CD14-positive monocyte (primary cell): ENCODE data around the gene TACC3. TPM values are rescaled to one million over a fixed set of nuclear protein-coding genes. Genes with fewer than 3 reads are reported as not detected.

ENCODE experiments used
- DNase-seq, 3 donors: peaks; one replicate each; pipeline ENCODE4 v3.0.0-alpha.2; 2011 to 2022
- H2AFZ ChIP-seq: 2 replicates; pipeline ENCODE4 v1.6.0; 2012; ENCODE audit warnings: mild to moderate bottlenecking, low read depth, low read length, inconsistent platforms; ENCODE audit not compliant: insufficient read depth, poor library complexity, severe bottlenecking
- H3K27ac ChIP-seq, 2 donors: 1 replicate in 1 of 2; 2 replicates in 1 of 2; pipeline ENCODE4 v1.5.1; 2012 to 2013; ENCODE audit warnings: low read length in 2 of 2, control low read depth in 1 of 2, inconsistent platforms in 1 of 2, low read depth in 1 of 2, mild to moderate bottlenecking in 1 of 2
- H3K27me3 ChIP-seq, 2 donors: one replicate each; pipeline versions ENCODE4 v1.6.0 to v1.6.1; 2011 to 2013; ENCODE audit warnings: low read length in 2 of 2; ENCODE audit not compliant: control insufficient read depth in 2 of 2, insufficient read depth in 2 of 2
- H3K36me3 ChIP-seq, 2 donors: replicated peaks in 1 of 2; 1 replicate in 1 of 2; 2 replicates in 1 of 2; pipeline versions ENCODE4 v1.5.1 to v1.6.1; 2012 to 2013; ENCODE audit warnings: low read length in 2 of 2, control low read depth in 1 of 2, inconsistent platforms in 1 of 2, mild to moderate bottlenecking in 1 of 2; ENCODE audit not compliant: insufficient read depth in 2 of 2, control insufficient read depth in 1 of 2
- H3K4me1 ChIP-seq, 2 donors: 1 replicate in 1 of 2; 2 replicates in 1 of 2; pipeline versions ENCODE4 v1.5.1 to v1.6.1; 2012 to 2013; ENCODE audit warnings: low read length in 2 of 2, control low read depth in 1 of 2, inconsistent platforms in 1 of 2, mild to moderate bottlenecking in 1 of 2, moderate library complexity in 1 of 2; ENCODE audit not compliant: insufficient read depth in 2 of 2, control insufficient read depth in 1 of 2
- H3K4me2 ChIP-seq: replicated peaks from 2 replicates; pipeline ENCODE3; 2012; ENCODE audit warnings: low read length, moderate library complexity, mild to moderate bottlenecking; ENCODE audit not compliant: poor library complexity, severe bottlenecking; ENCODE audit errors: extremely low read depth
- H3K4me3 ChIP-seq, 3 experiments: fragments of 200-600 bp in 1 of 3; sonication (generic) in 1 of 3; replicated peaks in 1 of 3; 1 replicate in 2 of 3; 2 replicates in 1 of 3; pipeline ENCODE4 v1.5.1; 2011 to 2013; ENCODE audit warnings: low read length in 3 of 3, mild to moderate bottlenecking in 3 of 3, control low read depth in 2 of 3, low read depth in 2 of 3, inconsistent platforms in 1 of 3, moderate library complexity in 1 of 3
- H3K79me2 ChIP-seq: 2 replicates; pipeline ENCODE4 v1.6.0; 2012; ENCODE audit warnings: mild to moderate bottlenecking, control low read depth, inconsistent platforms, low read length, moderate library complexity; ENCODE audit not compliant: insufficient read depth
- H3K9ac ChIP-seq: 2 replicates; pipeline ENCODE4 v1.6.0; 2017; ENCODE audit warnings: low read length, mild to moderate bottlenecking; ENCODE audit not compliant: insufficient read depth, poor library complexity, severe bottlenecking
- H3K9me3 ChIP-seq, 2 donors: replicated peaks in 1 of 2; 1 replicate in 1 of 2; 2 replicates in 1 of 2; pipeline versions ENCODE4 v1.5.1 to v1.6.1; 2012 to 2013; ENCODE audit warnings: low read length in 2 of 2, control low read depth in 1 of 2; ENCODE audit not compliant: control insufficient read depth in 1 of 2, insufficient read depth in 1 of 2
- H4K20me1 ChIP-seq: 2 replicates; pipeline ENCODE4 v1.6.0; 2012; ENCODE audit warnings: mild to moderate bottlenecking, low read length, control low read depth, moderate library complexity; ENCODE audit not compliant: insufficient read depth
- H3K27ac Mint-ChIP-seq, 7 donors: one replicate each; pipeline ENCODE4 v1.8.0; 2020; ENCODE audit warnings: mild to moderate bottlenecking in 7 of 7, mixed read lengths in 7 of 7, moderate library complexity in 6 of 7, inconsistent platforms in 2 of 7
- H3K27me3 Mint-ChIP-seq, 3 donors: one replicate each; pipeline ENCODE4 v1.8.0; 2021 to 2022; ENCODE audit warnings: low read depth in 3 of 3, mild to moderate bottlenecking in 3 of 3, mixed read lengths in 3 of 3, moderate library complexity in 3 of 3, inconsistent platforms in 1 of 3
- H3K36me3 Mint-ChIP-seq, 2 donors: one replicate each; pipeline ENCODE4 v1.8.0; 2020; ENCODE audit warnings: mixed read lengths in 2 of 2, inconsistent platforms in 1 of 2, mild to moderate bottlenecking in 1 of 2
- H3K4me1 Mint-ChIP-seq: one replicate; pipeline ENCODE4 v1.8.0; 2020; ENCODE audit warnings: mild to moderate bottlenecking, mixed read lengths
- H3K4me3 Mint-ChIP-seq, 2 donors: one replicate each; pipeline ENCODE4 v1.8.0; 2020; ENCODE audit warnings: mild to moderate bottlenecking in 2 of 2, mixed read lengths in 2 of 2, moderate library complexity in 1 of 2
- H3K9me3 Mint-ChIP-seq, 7 donors: one replicate each; pipeline ENCODE4 v1.8.0; 2020 to 2022; ENCODE audit warnings: mixed read lengths in 7 of 7, mild to moderate bottlenecking in 6 of 7, moderate library complexity in 6 of 7, inconsistent platforms in 2 of 7
- WGBS: methylation state at CpG from one replicate; pipeline ENCODE4 v1.1.5; 2013; ENCODE audit warnings: missing lambda C conversion rate; ENCODE audit not compliant: insufficient coverage; 5-methylcytosine and 5-hydroxymethylcytosine counted together
- intact Hi-C, 2 donors: fragments of 100-400 bp; cut with micrococcal nuclease; formaldehyde crosslinking; loops; one replicate each; pipeline versions ENCODE4 v1.15.0 to v1.15.1; 2023
- polyA plus RNA-seq, 3 donors: library from polyadenylated mRNA; depleted of rRNA in 1 of 3; unstranded in 2 of 3; stranded (reverse) in 1 of 3; fragments of 300-500 nt in 2 of 3; fragments of >200 nt in 1 of 3; fragmentation: Illumina TruSeq in 2 of 3; gene quantifications; 1 replicate in 2 of 3; 2 replicates in 1 of 3; pipeline ENCODE4 v1.2.3, GENCODE V29; 2012 to 2021
- small RNA-seq: library from RNA; depleted of rRNA; stranded (forward); fragments of <200 nt; gene quantifications from one replicate; pipeline ENCODE3, GENCODE V24; 2012; ENCODE audit warnings: low read depth; ENCODE audit not compliant: insufficient read length
- TF ChIP-seq, protein P1 (sequence below): fragments of 200-600 bp; IDR thresholded peaks from one replicate; pipeline ENCODE4 v1.8.0; 2022; ENCODE audit warnings: antibody characterized with exemption, mild to moderate bottlenecking

The TACC3 gene
- polyA plus RNA-seq, 3 donors, result 43.7 to 84.2 (median 56.6) TPM

DNA sequence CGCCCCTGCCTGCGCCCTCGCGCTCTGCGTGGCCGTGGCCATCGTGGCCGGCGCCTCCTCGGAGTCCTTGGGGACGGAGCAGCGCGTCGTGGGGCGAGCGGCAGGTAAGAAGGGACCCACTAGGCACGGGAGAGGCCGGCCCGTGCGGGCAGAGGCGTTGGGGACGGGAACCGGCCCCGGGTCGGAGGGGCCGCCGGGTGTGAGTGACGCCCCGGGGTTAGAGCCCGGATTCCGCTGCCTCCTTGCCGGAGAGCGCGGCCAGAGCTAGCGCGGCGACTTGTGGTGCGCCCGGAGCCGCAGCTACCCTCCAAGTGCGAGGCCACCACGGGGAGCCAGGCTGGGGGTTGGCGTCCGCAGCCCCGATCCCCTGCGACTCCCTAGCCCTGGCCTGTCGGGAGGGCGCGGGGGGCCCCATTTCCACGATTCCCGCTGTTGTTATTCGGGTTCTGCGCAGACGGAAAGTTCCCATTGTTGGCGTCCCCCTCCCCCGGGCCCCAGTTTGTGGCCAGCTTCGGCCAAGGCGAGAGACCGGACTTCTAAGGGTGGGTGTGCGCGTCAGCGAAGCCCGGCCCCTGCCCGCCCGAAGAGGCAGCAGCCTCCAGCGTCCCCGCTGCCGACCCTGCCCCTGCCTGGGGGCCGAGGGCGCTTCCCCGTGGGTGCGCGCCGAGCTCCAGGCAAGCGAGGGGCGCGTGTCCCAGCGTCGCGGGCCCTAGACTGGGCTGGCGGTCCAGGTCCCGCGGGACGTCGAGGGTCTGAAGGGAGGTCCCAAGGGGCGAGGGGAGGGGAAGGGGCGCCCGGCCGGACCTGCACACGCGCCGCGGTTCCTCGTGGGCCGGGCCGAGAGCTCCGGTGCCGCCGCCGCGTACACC lies 72.9 kb downstream of the TACC3 start:
- peaks cover 2% of the 10 kb centered on the region for H3K4me1 Mint-ChIP-seq
- no peak overlapping the region for H2AFZ ChIP-seq

More for the DNA sequence above, 72.9 kb downstream of the TACC3 start:
- H3K27ac ChIP-seq, result no peak overlapping the region
- no peak overlapping the region for H3K9ac ChIP-seq
- no peaks in the 10 kb centered on the region for H3K36me3 ChIP-seq
- Mint-ChIP-seq H3K27me3 (peaks cover 45 to 63% (median 47%) of the 10 kb centered on the region in 3 donors), H3K4me3 (peak overlapping the region in 1 of 2 donors; percentile 21), H3K36me3 (no peaks in the 10 kb centered on the region), H3K27ac (no peak overlapping the region), H3K9me3 (peaks cover 0 to 5% (median 3%) of the 10 kb centered on the region in 7 donors)
- TF ChIP-seq, protein P1, sequence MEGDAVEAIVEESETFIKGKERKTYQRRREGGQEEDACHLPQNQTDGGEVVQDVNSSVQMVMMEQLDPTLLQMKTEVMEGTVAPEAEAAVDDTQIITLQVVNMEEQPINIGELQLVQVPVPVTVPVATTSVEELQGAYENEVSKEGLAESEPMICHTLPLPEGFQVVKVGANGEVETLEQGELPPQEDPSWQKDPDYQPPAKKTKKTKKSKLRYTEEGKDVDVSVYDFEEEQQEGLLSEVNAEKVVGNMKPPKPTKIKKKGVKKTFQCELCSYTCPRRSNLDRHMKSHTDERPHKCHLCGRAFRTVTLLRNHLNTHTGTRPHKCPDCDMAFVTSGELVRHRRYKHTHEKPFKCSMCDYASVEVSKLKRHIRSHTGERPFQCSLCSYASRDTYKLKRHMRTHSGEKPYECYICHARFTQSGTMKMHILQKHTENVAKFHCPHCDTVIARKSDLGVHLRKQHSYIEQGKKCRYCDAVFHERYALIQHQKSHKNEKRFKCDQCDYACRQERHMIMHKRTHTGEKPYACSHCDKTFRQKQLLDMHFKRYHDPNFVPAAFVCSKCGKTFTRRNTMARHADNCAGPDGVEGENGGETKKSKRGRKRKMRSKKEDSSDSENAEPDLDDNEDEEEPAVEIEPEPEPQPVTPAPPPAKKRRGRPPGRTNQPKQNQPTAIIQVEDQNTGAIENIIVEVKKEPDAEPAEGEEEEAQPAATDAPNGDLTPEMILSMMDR, result no peak
- H4K20me1 ChIP-seq, result no peaks in the 10 kb centered on the region
- WGBS, result 2% methylated on average over 101 of the region's 101 CpGs
- H3K4me1 ChIP-seq, result peaks cover 5 to 16% of the 10 kb centered on the region in 2 donors
- peaks cover 16 to 56% of the 10 kb centered on the region in 2 donors for H3K27me3 ChIP-seq
- H3K4me2 ChIP-seq, result peak overlapping the region; percentile 59
- no peak for DNase-seq
- no peak overlapping the region for H3K4me3 ChIP-seq
- intact Hi-C loops, result no loop called here
- H3K9me3 ChIP-seq, result no peaks in the 10 kb centered on the region
- H3K79me2 ChIP-seq, result no peaks in the 10 kb centered on the region

Small RNA genes within 50 kb of the gene (small RNA-seq; reads per million reads assigned to genes)
- not detected for gene RF00019

Other genes starting within 250 kb of the TACC3 start
- gene FAM53A, start 37.2 kb upstream of the TACC3 start, polyA plus RNA-seq, result under 1 TPM; 0.40 to 0.82 (median 0.76) TPM
- gene SLBP, start 9.2 kb upstream of the TACC3 start, polyA plus RNA-seq, result 10 to 100 TPM; 39.6 to 63.7 (median 59.1) TPM
- gene TMEM129, start 198 bp upstream of the TACC3 start, polyA plus RNA-seq, result 10 to 100 TPM; 22.4 to 40.2 (median 24.1) TPM
- gene FGFR3, start 71.8 kb downstream of the TACC3 start, polyA plus RNA-seq, result under 1 TPM in 1 of 3 donors, not detected in 2; 0.07 TPM
- 10 to 100 TPM in 1 of 3 donors, 1 to 10 TPM in 2; 6.2 to 18.6 (median 9.0) TPM for gene LETM1, start 134.6 kb downstream of the TACC3 start, polyA plus RNA-seq
- gene NSD2, start 149.9 kb downstream of the TACC3 start, polyA plus RNA-seq, result 1 to 10 TPM; 1.9 to 8.7 (median 2.3) TPM